K562 (cell line): Measurements from ENCODE around the gene AKAP13. TPM values are rescaled to one million over a fixed set of nuclear protein-coding genes. Genes with fewer than 3 reads are reported as not detected.

ENCODE experiments used
- ATAC-seq: fragments of 200-7000 bp; cut with Tn5 transposase; 3 replicates; pipeline ENCODE4 v1.9.1; 2020; ENCODE audit warnings: moderate library complexity
- BruUV-seq: library from RNA; stranded (reverse); fragments of 400-500 nt; replicated peaks from 2 replicates; lab custom pipeline; 2021; lab: Mats Ljungman, UMichigan
- CTCF ChIA-PET: fragments of 300-600 bp; formaldehyde crosslinking; extraction: SDS; loops from one replicate; lab custom pipeline; 2021; ENCODE audit warnings: low intra/inter-chr PET ratio; lab: Yijun Ruan, JAX
- POLR2A ChIA-PET: fragments of 300-600, 350-650 bp; sonication (Branson Sonifier 250); formaldehyde crosslinking; extraction: SDS; loops from one replicate; lab custom pipeline; 2021; ENCODE audit warnings: antibody characterized with exemption, inconsistent platforms; lab: Yijun Ruan, JAX
- DNase-seq, 4 experiments: peaks; one replicate each; pipeline versions ENCODE4 v3.0.0 to v3.0.0-alpha.2; 2011 to 2018; ENCODE audit warnings: low spot score in 3 of 4, mixed read lengths in 3 of 4; ENCODE audit errors: extremely low read depth in 1 of 4
- FAIRE-seq: peaks from 2 replicates; lab custom pipeline; 2011; peaks lifted over from hg19 to GRCh38; lab: Jason Lieb, UNC
- H2AFZ ChIP-seq: 2 replicates; pipeline ENCODE4 v1.6.0; 2011; ENCODE audit warnings: low read depth, low read length, control low read depth, inconsistent platforms
- H3K27ac ChIP-seq: fragments of 200-600 bp; 3 replicates; pipeline ENCODE4 v1.8.0; 2011; ENCODE audit warnings: low read depth, mild to moderate bottlenecking, control low read depth, inconsistent platforms, low read length, moderate library complexity, mixed read lengths; ENCODE audit errors: extremely low read depth
- H3K27me3 ChIP-seq, 2 experiments: fragments of 300-600 bp in 1 of 2; 2 replicates in 1 of 2; 3 replicates in 1 of 2; pipeline versions ENCODE4 v1.6.0 to v1.8.0; 2011; ENCODE audit warnings: inconsistent platforms in 2 of 2, low read length in 2 of 2, mild to moderate bottlenecking in 1 of 2, mixed read lengths in 1 of 2, moderate library complexity in 1 of 2; ENCODE audit not compliant: control insufficient read depth in 2 of 2, insufficient read depth in 2 of 2
- H3K36me3 ChIP-seq: fragments of 300-600 bp; 3 replicates; pipeline ENCODE4 v1.8.0; 2011; ENCODE audit warnings: mild to moderate bottlenecking, low read length, inconsistent platforms; ENCODE audit not compliant: control insufficient read depth, insufficient read depth
- H3K4me1 ChIP-seq, 2 experiments: fragments of 200-600 bp in 1 of 2; replicated peaks in 1 of 2; 2 replicates in 1 of 2; 3 replicates in 1 of 2; pipeline versions ENCODE4 v1.5.1 to v1.8.0; 2011; ENCODE audit warnings: inconsistent platforms in 2 of 2, low read length in 2 of 2, mild to moderate bottlenecking in 1 of 2, mixed read lengths in 1 of 2, moderate library complexity in 1 of 2; ENCODE audit not compliant: control insufficient read depth in 2 of 2, insufficient read depth in 2 of 2
- H3K4me2 ChIP-seq: 2 replicates; pipeline ENCODE4 v1.6.1; 2011; ENCODE audit warnings: low read length, control low read depth, inconsistent platforms, mixed read lengths; ENCODE audit not compliant: insufficient read depth
- H3K4me3 ChIP-seq: fragments of 200-600 bp; sonication (generic), shearing (Covaris generic); 2 replicates; pipeline ENCODE4 v1.5.1; 2016; ENCODE audit warnings: control low read depth, inconsistent platforms
- H3K79me2 ChIP-seq: fragments of 200-600 bp; 3 replicates; pipeline ENCODE4 v1.8.0; 2011; ENCODE audit warnings: low read length, inconsistent platforms; ENCODE audit not compliant: control insufficient read depth, insufficient read depth
- H3K9ac ChIP-seq, 2 experiments: 2 replicates each; pipeline versions ENCODE4 v1.6.0 to v1.6.1; 2011; ENCODE audit warnings: low read depth in 2 of 2, low read length in 2 of 2, control low read depth in 1 of 2, inconsistent platforms in 1 of 2, mild to moderate bottlenecking in 1 of 2, mixed read lengths in 1 of 2; ENCODE audit not compliant: insufficient read depth in 1 of 2
- H3K9me1 ChIP-seq: one replicate; pipeline ENCODE4 v1.6.0; 2011; ENCODE audit warnings: inconsistent platforms, mild to moderate bottlenecking, low read length, moderate library complexity; ENCODE audit not compliant: control insufficient read depth, insufficient read depth
- H3K9me3 ChIP-seq: replicated peaks from 2 replicates; pipeline ENCODE4 v1.5.1; 2011; ENCODE audit warnings: low read depth, low read length, inconsistent platforms; ENCODE audit not compliant: control insufficient read depth, insufficient read depth
- H4K20me1 ChIP-seq: replicated peaks from 2 replicates; pipeline ENCODE4 v1.6.1; 2011; ENCODE audit warnings: low read length, inconsistent platforms, mixed read lengths; ENCODE audit not compliant: control insufficient read depth, insufficient read depth
- CBFA2T2 ChIP-seq: fragments of 450-650 bp; conservative IDR thresholded peaks from 2 replicates; pipeline ENCODE4 v1.6.1; 2017; ENCODE audit warnings: mild to moderate bottlenecking
- GABPA ChIP-seq: fragments of 200-800 bp; sonication (Bioruptor generic); conservative IDR thresholded peaks from 2 replicates; pipeline ENCODE4 v1.6.1; 2016; ENCODE audit warnings: low read depth, missing genetic modification characterization, missing compliant biosample characterization
- KDM2B ChIP-seq: fragments of 250-450 bp; sonication (Bioruptor Pico); IDR thresholded peaks from 2 replicates; pipeline ENCODE4 v1.8.0; 2021; ENCODE audit warnings: mild to moderate bottlenecking, moderate library complexity
- NR2C1 ChIP-seq, 2 experiments: fragments of 450-650 bp; IDR thresholded peaks; 2 replicates each; pipeline ENCODE4 v1.6.1; 2017; ENCODE audit warnings: mild to moderate bottlenecking in 2 of 2, antibody characterized with exemption in 1 of 2, inconsistent platforms in 1 of 2, missing compliant biosample characterization in 1 of 2, missing genetic modification characterization in 1 of 2
- SETDB1 ChIP-seq: IDR thresholded peaks from one replicate; pipeline ENCODE4 v1.6.1; 2012; ENCODE audit warnings: low read length, control low read depth, inconsistent platforms
- SMAD4 ChIP-seq: fragments of 250-450 bp; sonication (Bioruptor Pico); conservative IDR thresholded peaks from 2 replicates; pipeline ENCODE4 v1.8.0; 2021; ENCODE audit warnings: inconsistent platforms, mild to moderate bottlenecking, moderate library complexity
- STAG1 ChIP-seq: sonication (generic); formaldehyde crosslinking; IDR thresholded peaks from 2 replicates; pipeline ENCODE4 v1.5.0; 2020; ENCODE audit warnings: missing genetic modification reagents, borderline replicate concordance
- TGIF2 ChIP-seq: sonication (generic); formaldehyde crosslinking; IDR thresholded peaks from 2 replicates; pipeline ENCODE4 v1.8.1; 2022; ENCODE audit warnings: mild to moderate bottlenecking, missing genetic modification reagents, moderate library complexity
- ZBED1 ChIP-seq: IDR thresholded peaks from 2 replicates; pipeline ENCODE4 v1.6.1; 2014
- ZC3H4 ChIP-seq: sonication (generic); formaldehyde crosslinking; IDR thresholded peaks from 2 replicates; pipeline ENCODE4 v1.9.0; 2021; ENCODE audit warnings: missing genetic modification reagents, borderline replicate concordance
- ZFX ChIP-seq: sonication (generic); formaldehyde crosslinking; IDR thresholded peaks from 2 replicates; pipeline ENCODE4 v1.8.0; 2022; ENCODE audit warnings: mild to moderate bottlenecking, missing genetic modification reagents, moderate library complexity
- ZNF398 ChIP-seq: fragments of 250-450 bp; sonication (Bioruptor Pico); IDR thresholded peaks from 2 replicates; pipeline ENCODE4 v1.8.0; 2021; ENCODE audit warnings: moderate library complexity, mild to moderate bottlenecking, inconsistent platforms
- WGBS: fragments of 100-300 bp; shearing (Covaris generic); methylation state at CpG from one replicate; pipeline ENCODE4 v1.1.6; 2016; ENCODE audit warnings: low coverage, mixed read lengths; ENCODE audit not compliant: insufficient coverage; ENCODE audit errors: missing lambda C conversion rate; 5-methylcytosine and 5-hydroxymethylcytosine counted together
- in situ Hi-C: fragments of 300-500 bp; cut with MboI; formaldehyde crosslinking; loops from 4 replicates; pipeline ENCODE4 v1.15.0; 2018; ENCODE audit warnings: inconsistent platforms, mixed read lengths
- intact Hi-C: fragments of 100-400 bp; cut with micrococcal nuclease; formaldehyde crosslinking; loops from 2 replicates; pipeline ENCODE4 v1.14.2; 2022
- polyA plus RNA-seq, 8 experiments: library from polyadenylated mRNA; depleted of rRNA in 4 of 8; stranded (reverse) in 5 of 8; unstranded in 3 of 8; fragments of >200 nt; fragmentation: Nextera tagmentation in 2 of 8; fragmentation: Illumina TruSeq in 1 of 8; extraction: Ambion mirVana in 2 of 8; extraction: Trizol in 1 of 8; gene quantifications; 2 replicates each; pipeline versions ENCODE4 v1.2.1 to v1.2.3, GENCODE V29; 2011 to 2014; ENCODE audit warnings: inconsistent platforms in 1 of 8, missing spikeins in 1 of 8
- total RNA-seq, 7 experiments: library from RNA; depleted of rRNA in 6 of 7; stranded (reverse); fragments of >200 nt in 6 of 7; fragmentation: Illumina TruSeq in 2 of 7; extraction: Trizol in 2 of 7; gene quantifications; 2 replicates each; pipeline versions ENCODE4 v1.2.1 to v1.2.3, GENCODE V29; 2011 to 2021; ENCODE audit warnings: low replicate concordance in 1 of 7
- TF ChIP-seq, protein P1 (sequence below), 2 experiments: fragments of 450-650 bp; formaldehyde crosslinking in 1 of 2; IDR thresholded peaks; 2 replicates each; pipeline versions ENCODE4 v1.4.0 to v1.6.1; 2014 to 2020; ENCODE audit warnings: mild to moderate bottlenecking in 2 of 2, borderline replicate concordance in 1 of 2, low read depth in 1 of 2

AKAP13 gene
- total and polyA plus RNA-seq, 9 of the 15 experiments (the other 6 are each of a cell fraction or from before 2014, with no cell fraction given), result 0.03 to 1.7 (median 0.42) TPM

GRCh38 chr15:85367741-85368140 lies 12.7 kb upstream of the AKAP13 start:
- H3K4me2 ChIP-seq, result no peak overlapping the region
- H3K4me1 ChIP-seq, result no peaks in the 10 kb centered on the region
- ChIA-PET POLR2A (no interaction called here), CTCF (no interaction called here)
- FAIRE-seq (no peak), DNase-seq (no peak), ATAC-seq (no peak)
- in situ Hi-C loops, result no loop called here
- H4K20me1 ChIP-seq, result no peaks in the 10 kb centered on the region
- no peak overlapping the region for H3K9ac ChIP-seq
- WGBS, result 0% methylated on average over 4 of the region's 4 CpGs
- no peak overlapping the region for H3K27ac ChIP-seq
- no peaks in the 10 kb centered on the region for H3K9me3 ChIP-seq
- no peaks in the 10 kb centered on the region for H3K9me1 ChIP-seq
- H3K79me2 ChIP-seq, result no peaks in the 10 kb centered on the region
- no peak overlapping the region for H3K4me3 ChIP-seq
- peaks cover 4 to 5% of the 10 kb centered on the region in 2 experiments; a peak in 4 of 5 replicates for H3K27me3 ChIP-seq
- no TSS peak for BruUV-seq
- intact Hi-C loops, result no loop called here
- no peak overlapping the region for H2AFZ ChIP-seq
- H3K36me3 ChIP-seq, result no peaks in the 10 kb centered on the region
- TF ChIP-seq GABPA (tag) (no peak), ZFX (CRISPR knock-in tag) (no peak), SETDB1 (no peak), NR2C1 (IDR thresholded peaks at IDR 0.05) (no peak), NR2C1 (tag; IDR thresholded peaks at IDR 0.05) (no peak), SMAD4 (CRISPR knock-in tag) (no peak), ZBED1 (no peak), STAG1 (CRISPR knock-in tag) (no peak), CBFA2T2 (no peak), ZC3H4 (CRISPR knock-in tag) (no peak), TGIF2 (no peak), KDM2B (CRISPR knock-in tag) (no peak), ZNF398 (CRISPR knock-in tag) (no peak)
- TF ChIP-seq, protein P1, sequence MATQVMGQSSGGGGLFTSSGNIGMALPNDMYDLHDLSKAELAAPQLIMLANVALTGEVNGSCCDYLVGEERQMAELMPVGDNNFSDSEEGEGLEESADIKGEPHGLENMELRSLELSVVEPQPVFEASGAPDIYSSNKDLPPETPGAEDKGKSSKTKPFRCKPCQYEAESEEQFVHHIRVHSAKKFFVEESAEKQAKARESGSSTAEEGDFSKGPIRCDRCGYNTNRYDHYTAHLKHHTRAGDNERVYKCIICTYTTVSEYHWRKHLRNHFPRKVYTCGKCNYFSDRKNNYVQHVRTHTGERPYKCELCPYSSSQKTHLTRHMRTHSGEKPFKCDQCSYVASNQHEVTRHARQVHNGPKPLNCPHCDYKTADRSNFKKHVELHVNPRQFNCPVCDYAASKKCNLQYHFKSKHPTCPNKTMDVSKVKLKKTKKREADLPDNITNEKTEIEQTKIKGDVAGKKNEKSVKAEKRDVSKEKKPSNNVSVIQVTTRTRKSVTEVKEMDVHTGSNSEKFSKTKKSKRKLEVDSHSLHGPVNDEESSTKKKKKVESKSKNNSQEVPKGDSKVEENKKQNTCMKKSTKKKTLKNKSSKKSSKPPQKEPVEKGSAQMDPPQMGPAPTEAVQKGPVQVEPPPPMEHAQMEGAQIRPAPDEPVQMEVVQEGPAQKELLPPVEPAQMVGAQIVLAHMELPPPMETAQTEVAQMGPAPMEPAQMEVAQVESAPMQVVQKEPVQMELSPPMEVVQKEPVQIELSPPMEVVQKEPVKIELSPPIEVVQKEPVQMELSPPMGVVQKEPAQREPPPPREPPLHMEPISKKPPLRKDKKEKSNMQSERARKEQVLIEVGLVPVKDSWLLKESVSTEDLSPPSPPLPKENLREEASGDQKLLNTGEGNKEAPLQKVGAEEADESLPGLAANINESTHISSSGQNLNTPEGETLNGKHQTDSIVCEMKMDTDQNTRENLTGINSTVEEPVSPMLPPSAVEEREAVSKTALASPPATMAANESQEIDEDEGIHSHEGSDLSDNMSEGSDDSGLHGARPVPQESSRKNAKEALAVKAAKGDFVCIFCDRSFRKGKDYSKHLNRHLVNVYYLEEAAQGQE (IDR thresholded peaks at IDR 0.05; ENCODE audit: borderline replicate concordance), result no peak
- TF ChIP-seq, protein P1 (CRISPR knock-in tag; IDR thresholded peaks at IDR 0.05; ENCODE audit: low read depth), result no peak
